Measurements from ENCODE around the gene UFSP1. TPM values are rescaled to one million over a fixed set of nuclear protein-coding genes. Genes with fewer than 3 reads are reported as not detected.

Gene UFSP1
- total and polyA plus RNA-seq, 12 donors, result 2.5 to 12.7 (median 5.9) TPM

DNA sequence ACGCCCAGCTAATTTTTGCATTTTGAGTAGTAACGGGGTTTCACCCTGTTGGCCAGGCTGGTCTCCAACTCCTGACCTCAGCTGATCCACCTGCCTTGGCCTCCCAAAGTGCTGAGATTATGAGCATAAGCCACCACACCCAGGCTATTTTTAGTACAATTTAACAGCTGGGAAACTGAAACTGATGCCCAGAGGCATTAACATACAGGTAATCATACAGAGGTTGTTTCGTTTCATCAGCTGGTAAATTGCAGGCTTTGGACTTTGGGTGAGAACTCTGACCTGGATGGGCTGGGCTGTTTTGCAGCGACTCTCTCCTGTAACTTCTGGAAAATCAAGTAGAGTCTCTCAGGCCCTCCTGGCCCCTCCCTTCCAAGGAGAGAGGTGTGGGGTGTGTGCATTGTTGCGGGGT is 12.4 kb upstream of the UFSP1 start:
- DNase-seq, result no peak
- no peaks in the 10 kb centered on the region for H3K4me1 ChIP-seq (replicated peaks in 1 of 2)
- H3K27me3 ChIP-seq, result peaks cover 19% of the 10 kb centered on the region
- 72 to 82% (median 80%) methylated on average over 5 of the region's 5 CpGs for WGBS, 4 donors
- no peak overlapping the region for H3K27ac ChIP-seq
- intact Hi-C loops (cut with DNase I), result no loop called here
- H3K9me3 ChIP-seq (replicated peaks in 1 of 3), result no peaks in the 10 kb centered on the region
- H3K36me3 ChIP-seq (replicated peaks in 1 of 2), result no peaks in the 10 kb centered on the region
- no peak overlapping the region for H3K4me3 ChIP-seq
- TF ChIP-seq POLR2A (IDR thresholded peaks at IDR 0.05), result no peak
- TF ChIP-seq, protein P1, sequence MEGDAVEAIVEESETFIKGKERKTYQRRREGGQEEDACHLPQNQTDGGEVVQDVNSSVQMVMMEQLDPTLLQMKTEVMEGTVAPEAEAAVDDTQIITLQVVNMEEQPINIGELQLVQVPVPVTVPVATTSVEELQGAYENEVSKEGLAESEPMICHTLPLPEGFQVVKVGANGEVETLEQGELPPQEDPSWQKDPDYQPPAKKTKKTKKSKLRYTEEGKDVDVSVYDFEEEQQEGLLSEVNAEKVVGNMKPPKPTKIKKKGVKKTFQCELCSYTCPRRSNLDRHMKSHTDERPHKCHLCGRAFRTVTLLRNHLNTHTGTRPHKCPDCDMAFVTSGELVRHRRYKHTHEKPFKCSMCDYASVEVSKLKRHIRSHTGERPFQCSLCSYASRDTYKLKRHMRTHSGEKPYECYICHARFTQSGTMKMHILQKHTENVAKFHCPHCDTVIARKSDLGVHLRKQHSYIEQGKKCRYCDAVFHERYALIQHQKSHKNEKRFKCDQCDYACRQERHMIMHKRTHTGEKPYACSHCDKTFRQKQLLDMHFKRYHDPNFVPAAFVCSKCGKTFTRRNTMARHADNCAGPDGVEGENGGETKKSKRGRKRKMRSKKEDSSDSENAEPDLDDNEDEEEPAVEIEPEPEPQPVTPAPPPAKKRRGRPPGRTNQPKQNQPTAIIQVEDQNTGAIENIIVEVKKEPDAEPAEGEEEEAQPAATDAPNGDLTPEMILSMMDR (IDR thresholded peaks at IDR 0.05), result no peak

GRCh38 chr7:100900978-100901377 is 11.5 kb upstream of the UFSP1 start:
- intact Hi-C loops (cut with DNase I), result no loop called here
- no peak for DNase-seq
- TF ChIP-seq, protein P1 (IDR thresholded peaks at IDR 0.05), result no peak
- TF ChIP-seq POLR2A (IDR thresholded peaks at IDR 0.05), result no peak
- Histone ChIP-seq H3K27ac (no peak overlapping the region), H3K27me3 (peaks cover 27% of the 10 kb centered on the region), H3K4me3 (no peak overlapping the region), H3K4me1 (replicated peaks in 1 of 2) (peaks cover 0 to 3% of the 10 kb centered on the region in 2 donors), H3K36me3 (replicated peaks in 1 of 2) (no peaks in the 10 kb centered on the region), H3K9me3 (replicated peaks in 1 of 3) (no peaks in the 10 kb centered on the region)
- 60 to 93% (median 66%) methylated on average over 1 to 2 of the region's 2 CpGs for WGBS, 4 donors

DNA sequence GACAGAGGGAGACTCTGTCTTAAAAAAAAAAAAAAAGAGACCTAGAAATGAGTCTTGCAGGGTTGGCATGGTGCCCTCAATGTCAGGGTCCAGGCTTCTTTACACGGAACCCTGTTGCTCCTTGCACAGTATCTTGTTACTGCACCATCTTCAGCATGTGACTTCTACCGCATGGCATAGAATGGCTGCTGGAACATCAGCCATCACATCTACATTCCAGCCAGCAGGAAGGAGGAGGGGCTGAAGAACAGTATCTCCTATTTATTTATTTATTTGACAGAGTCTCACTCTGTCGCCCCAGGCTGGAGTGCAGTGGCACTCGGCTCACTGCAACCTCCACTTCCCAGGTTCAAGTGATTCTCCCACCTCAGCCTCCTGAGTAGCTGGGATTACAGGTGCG is 9.9 kb upstream of the UFSP1 start:
- DNase-seq, result no peak
- TF ChIP-seq, protein P1 (IDR thresholded peaks at IDR 0.05), result no peak
- TF ChIP-seq POLR2A (IDR thresholded peaks at IDR 0.05), result no peak
- H3K27me3 ChIP-seq, result peaks cover 37% of the 10 kb centered on the region
- no peaks in the 10 kb centered on the region for H3K9me3 ChIP-seq (replicated peaks in 1 of 3)
- no peak overlapping the region for H3K27ac ChIP-seq
- 69 to 93% (median 92%) methylated on average over 5 of the region's 5 CpGs for WGBS, 4 donors
- peaks cover 8 to 15% of the 10 kb centered on the region in 2 donors for H3K4me1 ChIP-seq (replicated peaks in 1 of 2)
- no peaks in the 10 kb centered on the region for H3K36me3 ChIP-seq (replicated peaks in 1 of 2)
- intact Hi-C loops (cut with DNase I), result loop anchor here (5.0 to 10.0 kb wide), 3 partner anchors 163 to 385 kb away; partner anchors contain the start of gene VGF (in 1 of the 2)
- no peak overlapping the region for H3K4me3 ChIP-seq

GRCh38 chr7:100897772-100898454 is 8.4 kb upstream of the UFSP1 start:
- no peak overlapping the region for H3K4me3 ChIP-seq
- H3K4me1 ChIP-seq (replicated peaks in 1 of 2), result peaks cover 8 to 16% of the 10 kb centered on the region in 2 donors
- H3K27ac ChIP-seq, result no peak overlapping the region
- 65 to 71% (median 66%) methylated on average over 13 of the region's 13 CpGs for WGBS, 4 donors
- no peak for TF ChIP-seq POLR2A (IDR thresholded peaks at IDR 0.05)
- TF ChIP-seq, protein P1 (IDR thresholded peaks at IDR 0.05), result no peak
- peaks cover 37% of the 10 kb centered on the region for H3K27me3 ChIP-seq
- no peaks in the 10 kb centered on the region for H3K9me3 ChIP-seq (replicated peaks in 1 of 3)
- H3K36me3 ChIP-seq (replicated peaks in 1 of 2), result no peaks in the 10 kb centered on the region
- no peak for DNase-seq
- intact Hi-C loops (cut with DNase I), result loop anchor here (5.0 to 10.0 kb wide), 3 partner anchors 164 to 387 kb away; partner anchors contain the start of gene VGF (in 1 of the 2)
